Measurements from ENCODE around the gene WTIP. TPM values are rescaled to one million over a fixed set of nuclear protein-coding genes. Genes with fewer than 3 reads are reported as not detected.

WTIP gene
- total and polyA plus RNA-seq, 2 of the 13 experiments (the other 11 are each of a cell fraction or from before 2014, with no cell fraction given) = 15.0 to 18.1 TPM

- 98% methylated on average over 4 of the region's 19 CpGs for WGBS (ENCODE audit: low lambda C conversion rate)
- Histone ChIP-seq H3K79me2 (ENCODE audit: insufficient read depth, low read length) (no peaks in the 10 kb centered on the region), H3K27ac (ENCODE audit: extremely low read length, insufficient read depth, low read length) (no peak overlapping the region), H2AFZ (ENCODE audit: low read length) (no peak overlapping the region), H3K4me1 (ENCODE audit: insufficient read depth, low read length) (no peaks in the 10 kb centered on the region), H3K27me3 (ENCODE audit: control insufficient read depth in 1 of 2, insufficient read depth in 2 of 2, low read length in 2 of 2) (no peaks in the 10 kb centered on the region), H3K4me3 (replicated peaks in 1 of 3; ENCODE audit: insufficient read depth in 1 of 3, low read depth in 2 of 3, low read length in 3 of 3) (no peak overlapping the region), H3K36me3 (replicated peaks in 1 of 2; ENCODE audit: control insufficient read depth in 1 of 2, insufficient read depth in 2 of 2, low read length in 2 of 2) (peaks cover 9 to 13% of the 10 kb centered on the region in 2 experiments; a peak in 4 of 5 replicates), H3K4me2 (ENCODE audit: low read depth, low read length) (no peak overlapping the region), H3K9ac (ENCODE audit: insufficient read depth, low read depth, low read length) (no peak overlapping the region), H4K20me1 (ENCODE audit: insufficient read depth, low read length) (0 out of 2 replicates have a peak, but pooled peaks cover 2% of the 10 kb centered on the region), H3K9me3 (ENCODE audit: low read length) (no peaks in the 10 kb centered on the region)
- TF ChIP-seq HNF4A (CRISPR knock-in tag; IDR thresholded peaks at IDR 0.05) = no peak
- TF ChIP-seq NR2F2 (IDR thresholded peaks at IDR 0.05; ENCODE audit: borderline replicate concordance, low read depth) = no peak
- TF ChIP-seq, protein P1, sequence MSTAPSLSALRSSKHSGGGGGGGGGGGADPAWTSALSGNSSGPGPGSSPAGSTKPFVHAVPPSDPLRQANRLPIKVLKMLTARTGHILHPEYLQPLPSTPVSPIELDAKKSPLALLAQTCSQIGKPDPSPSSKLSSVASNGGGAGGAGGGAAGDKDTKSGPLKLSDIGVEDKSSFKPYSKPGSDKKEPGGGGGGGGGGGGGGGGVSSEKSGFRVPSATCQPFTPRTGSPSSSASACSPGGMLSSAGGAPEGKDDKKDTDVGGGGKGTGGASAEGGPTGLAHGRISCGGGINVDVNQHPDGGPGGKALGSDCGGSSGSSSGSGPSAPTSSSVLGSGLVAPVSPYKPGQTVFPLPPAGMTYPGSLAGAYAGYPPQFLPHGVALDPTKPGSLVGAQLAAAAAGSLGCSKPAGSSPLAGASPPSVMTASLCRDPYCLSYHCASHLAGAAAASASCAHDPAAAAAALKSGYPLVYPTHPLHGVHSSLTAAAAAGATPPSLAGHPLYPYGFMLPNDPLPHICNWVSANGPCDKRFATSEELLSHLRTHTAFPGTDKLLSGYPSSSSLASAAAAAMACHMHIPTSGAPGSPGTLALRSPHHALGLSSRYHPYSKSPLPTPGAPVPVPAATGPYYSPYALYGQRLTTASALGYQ (CRISPR knock-in tag; IDR thresholded peaks at IDR 0.05) = no peak
- no peak for TF ChIP-seq PBX2 (CRISPR knock-in tag; IDR thresholded peaks at IDR 0.05)
- no peak for TF ChIP-seq LRRFIP1 (CRISPR knock-in tag; conservative IDR thresholded peaks at IDR 0.05)
- TF ChIP-seq RELA (CRISPR knock-in tag; IDR thresholded peaks at IDR 0.05) = no peak
- no peak for TF ChIP-seq SAFB2 (CRISPR knock-in tag; IDR thresholded peaks at IDR 0.05; ENCODE audit: borderline replicate concordance, low read depth)
- TF ChIP-seq, protein P2, sequence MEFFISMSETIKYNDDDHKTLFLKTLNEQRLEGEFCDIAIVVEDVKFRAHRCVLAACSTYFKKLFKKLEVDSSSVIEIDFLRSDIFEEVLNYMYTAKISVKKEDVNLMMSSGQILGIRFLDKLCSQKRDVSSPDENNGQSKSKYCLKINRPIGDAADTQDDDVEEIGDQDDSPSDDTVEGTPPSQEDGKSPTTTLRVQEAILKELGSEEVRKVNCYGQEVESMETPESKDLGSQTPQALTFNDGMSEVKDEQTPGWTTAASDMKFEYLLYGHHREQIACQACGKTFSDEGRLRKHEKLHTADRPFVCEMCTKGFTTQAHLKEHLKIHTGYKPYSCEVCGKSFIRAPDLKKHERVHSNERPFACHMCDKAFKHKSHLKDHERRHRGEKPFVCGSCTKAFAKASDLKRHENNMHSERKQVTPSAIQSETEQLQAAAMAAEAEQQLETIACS (CRISPR knock-in tag; IDR thresholded peaks at IDR 0.05) = no peak
- no peak for TF ChIP-seq REPIN1 (CRISPR knock-in tag; IDR thresholded peaks at IDR 0.05; ENCODE audit: borderline replicate concordance, low read depth)
- TF ChIP-seq ZNF235 (CRISPR knock-in tag; IDR thresholded peaks at IDR 0.05; ENCODE audit: borderline replicate concordance) = no peak
- TF ChIP-seq, protein P3, sequence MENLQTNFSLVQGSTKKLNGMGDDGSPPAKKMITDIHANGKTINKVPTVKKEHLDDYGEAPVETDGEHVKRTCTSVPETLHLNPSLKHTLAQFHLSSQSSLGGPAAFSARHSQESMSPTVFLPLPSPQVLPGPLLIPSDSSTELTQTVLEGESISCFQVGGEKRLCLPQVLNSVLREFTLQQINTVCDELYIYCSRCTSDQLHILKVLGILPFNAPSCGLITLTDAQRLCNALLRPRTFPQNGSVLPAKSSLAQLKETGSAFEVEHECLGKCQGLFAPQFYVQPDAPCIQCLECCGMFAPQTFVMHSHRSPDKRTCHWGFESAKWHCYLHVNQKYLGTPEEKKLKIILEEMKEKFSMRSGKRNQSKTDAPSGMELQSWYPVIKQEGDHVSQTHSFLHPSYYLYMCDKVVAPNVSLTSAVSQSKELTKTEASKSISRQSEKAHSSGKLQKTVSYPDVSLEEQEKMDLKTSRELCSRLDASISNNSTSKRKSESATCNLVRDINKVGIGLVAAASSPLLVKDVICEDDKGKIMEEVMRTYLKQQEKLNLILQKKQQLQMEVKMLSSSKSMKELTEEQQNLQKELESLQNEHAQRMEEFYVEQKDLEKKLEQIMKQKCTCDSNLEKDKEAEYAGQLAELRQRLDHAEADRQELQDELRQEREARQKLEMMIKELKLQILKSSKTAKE (CRISPR knock-in tag; IDR thresholded peaks at IDR 0.05; ENCODE audit: borderline replicate concordance) = no peak
- TF ChIP-seq, protein P4, sequence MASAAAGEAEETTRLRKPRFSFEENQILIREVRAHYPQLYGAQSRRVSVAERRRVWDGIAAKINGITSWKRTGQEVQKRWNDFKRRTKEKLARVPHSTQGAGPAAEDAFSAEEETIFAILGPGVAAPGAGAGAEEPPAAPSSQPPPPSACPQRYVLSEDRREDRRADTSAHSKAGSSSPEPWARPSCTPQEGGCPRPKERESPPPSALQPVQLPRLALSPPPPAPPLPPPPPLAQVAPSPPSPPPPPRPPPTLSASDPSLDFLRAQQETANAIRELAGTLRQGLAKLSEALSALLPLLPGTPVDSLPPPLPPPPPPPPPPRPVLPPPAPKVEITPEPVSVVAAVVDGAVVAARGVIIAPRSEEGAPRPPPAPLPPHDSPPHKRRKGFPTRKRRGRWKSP (CRISPR knock-in tag; IDR thresholded peaks at IDR 0.05) = no peak
- TF ChIP-seq SATB2 (CRISPR knock-in tag; IDR thresholded peaks at IDR 0.05) = no peak
- TF ChIP-seq ZNF3 (CRISPR knock-in tag; IDR thresholded peaks at IDR 0.05) = no peak
- in situ Hi-C loops (cut with HindIII; ENCODE audit: extremely low pct_ligation_motif_present, low pct_unique_long_range_greater_than_20kb) = no loop called here
- intact Hi-C loops (cut with micrococcal nuclease; ENCODE audit: unreplicated experiment) = no loop called here
- BruUV-seq (replicated peaks) = no TSS peak
- ChIA-PET POLR2A (no interaction called here), CTCF (ENCODE audit: low intra/inter-chr PET ratio, low total read pairs) (no interaction called here)
- no peak for ATAC-seq
- FAIRE-seq = no peak
- no peak for DNase-seq (ENCODE audit: low spot score)
Observed at GRCh38 chr19:34490141-34490766, 8.7 kb downstream of the WTIP start.
